HG03565 (cell line): ENCODE data around the gene SELENOV.
"Not testable (repeated sequence)": the region's sequence is repeated elsewhere in the genome, so short reads cannot be mapped to it uniquely, and the experiment has no call there.

ENCODE experiments used
- ATAC-seq: cut with Tn5 transposase; IDR thresholded peaks from one replicate; pipeline ENCODE4 v1.9.1; 2021; ENCODE audit warnings: mild to moderate bottlenecking, moderate library complexity; ENCODE audit not compliant: unreplicated experiment

Gene SELENOV, protein sequence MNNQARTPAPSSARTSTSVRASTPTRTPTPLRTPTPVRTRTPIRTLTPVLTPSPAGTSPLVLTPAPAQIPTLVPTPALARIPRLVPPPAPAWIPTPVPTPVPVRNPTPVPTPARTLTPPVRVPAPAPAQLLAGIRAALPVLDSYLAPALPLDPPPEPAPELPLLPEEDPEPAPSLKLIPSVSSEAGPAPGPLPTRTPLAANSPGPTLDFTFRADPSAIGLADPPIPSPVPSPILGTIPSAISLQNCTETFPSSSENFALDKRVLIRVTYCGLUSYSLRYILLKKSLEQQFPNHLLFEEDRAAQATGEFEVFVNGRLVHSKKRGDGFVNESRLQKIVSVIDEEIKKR

GRCh38 chr19:39514840-39515550 lies at the start of gene SELENOV:
Gene SELENOV, plus strand, starts transcription at chr19:39515139. Its CDS starts 74 bp downstream, at chr19:39515213.
- no peak for ATAC-seq

DNA sequence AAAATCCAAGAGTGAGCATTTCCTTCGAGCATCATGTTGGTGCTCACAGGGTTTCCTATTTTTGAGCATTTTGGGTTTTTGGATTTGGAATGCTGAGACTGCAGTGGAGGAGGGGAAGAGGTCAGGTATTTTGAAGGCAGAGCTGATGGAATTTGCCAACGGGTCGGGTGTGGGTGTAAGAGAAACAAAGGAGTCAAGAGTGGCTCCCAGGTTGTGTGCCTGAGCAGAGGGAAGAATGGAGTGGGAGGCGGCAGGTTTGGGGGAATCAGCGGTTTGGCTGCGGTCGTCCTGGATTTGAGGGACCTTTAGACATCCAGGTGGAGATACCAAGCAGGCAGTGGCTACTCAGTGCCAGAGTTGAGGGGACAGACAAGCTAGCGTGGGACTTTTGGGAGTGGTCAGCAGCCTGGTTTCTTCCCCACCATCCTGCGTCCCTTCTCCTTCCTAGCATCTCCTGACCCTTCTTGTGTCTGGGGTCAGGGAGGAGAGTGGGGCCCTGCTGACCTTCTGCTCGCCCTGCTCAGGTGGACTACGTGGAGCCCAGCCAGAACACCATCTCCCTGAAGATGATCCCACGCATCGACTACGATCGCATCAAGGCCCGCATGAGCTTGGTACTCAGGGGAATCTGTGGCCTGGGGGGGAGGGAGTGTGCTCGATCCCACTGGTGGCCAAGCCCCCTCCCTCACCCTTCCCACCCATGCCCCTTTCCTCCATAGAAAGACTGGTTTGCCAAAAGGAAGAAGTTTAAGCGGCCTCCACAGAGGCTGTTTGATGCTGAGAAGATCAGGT lies 48.8 kb upstream of the SELENOV start:
- no peak for ATAC-seq

GRCh38 chr19:39467941-39468340 lies 47.0 kb upstream of the SELENOV start:
- no peak for ATAC-seq

GRCh38 chr19:39469036-39469435 lies 45.9 kb upstream of the SELENOV start:
- no peak for ATAC-seq

DNA sequence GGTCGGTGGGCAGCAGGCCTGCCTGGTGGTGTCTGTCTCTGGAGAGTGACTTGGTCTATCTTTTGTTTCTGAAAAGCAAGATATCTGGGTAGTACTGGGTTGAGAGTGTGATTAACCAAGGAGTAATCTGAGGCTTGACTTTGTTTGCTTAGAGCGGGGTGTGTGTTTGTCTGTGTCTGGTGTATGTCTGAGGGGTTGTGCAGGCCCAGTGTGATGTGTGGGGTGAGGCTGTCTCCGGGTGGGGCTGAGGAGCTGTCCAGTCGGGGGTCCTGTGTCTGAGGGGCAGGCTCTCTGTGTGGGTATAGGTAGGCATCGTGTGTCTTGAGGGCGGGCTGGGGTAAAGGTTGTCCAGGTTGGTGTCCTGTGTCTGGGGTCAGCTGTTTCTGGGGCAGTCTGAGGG lies 45.4 kb upstream of the SELENOV start:
- ATAC-seq: no peak

DNA sequence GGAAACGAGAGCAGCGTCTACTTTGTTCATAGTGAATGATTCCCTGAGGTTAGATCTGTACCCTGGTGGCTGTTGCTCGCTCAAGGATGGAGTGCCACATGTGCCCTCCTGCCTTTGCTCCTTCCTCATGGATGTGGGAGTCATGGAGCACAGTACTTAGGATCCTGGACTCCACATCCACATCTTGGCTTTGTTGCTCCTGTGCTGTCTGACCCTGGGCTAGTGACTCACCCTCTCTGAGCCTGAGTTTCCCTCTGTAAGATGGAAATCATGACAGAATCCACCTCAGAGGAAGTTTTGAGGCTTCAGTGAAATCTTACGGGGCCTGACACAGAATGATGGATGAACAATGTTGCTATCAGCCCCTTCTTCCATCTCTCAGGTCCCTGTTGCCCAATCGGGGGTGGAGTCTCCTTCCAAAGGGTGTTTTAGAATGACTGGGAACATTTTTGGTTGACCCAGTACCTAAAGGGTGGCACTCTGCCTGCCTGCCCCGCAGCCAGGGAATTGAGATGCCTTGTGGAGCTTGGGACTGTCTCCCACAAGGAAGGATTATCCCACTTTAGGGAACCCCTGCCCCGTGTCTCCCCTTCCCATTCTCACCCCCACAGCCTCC lies 44.1 kb upstream of the SELENOV start:
- no peak for ATAC-seq

DNA sequence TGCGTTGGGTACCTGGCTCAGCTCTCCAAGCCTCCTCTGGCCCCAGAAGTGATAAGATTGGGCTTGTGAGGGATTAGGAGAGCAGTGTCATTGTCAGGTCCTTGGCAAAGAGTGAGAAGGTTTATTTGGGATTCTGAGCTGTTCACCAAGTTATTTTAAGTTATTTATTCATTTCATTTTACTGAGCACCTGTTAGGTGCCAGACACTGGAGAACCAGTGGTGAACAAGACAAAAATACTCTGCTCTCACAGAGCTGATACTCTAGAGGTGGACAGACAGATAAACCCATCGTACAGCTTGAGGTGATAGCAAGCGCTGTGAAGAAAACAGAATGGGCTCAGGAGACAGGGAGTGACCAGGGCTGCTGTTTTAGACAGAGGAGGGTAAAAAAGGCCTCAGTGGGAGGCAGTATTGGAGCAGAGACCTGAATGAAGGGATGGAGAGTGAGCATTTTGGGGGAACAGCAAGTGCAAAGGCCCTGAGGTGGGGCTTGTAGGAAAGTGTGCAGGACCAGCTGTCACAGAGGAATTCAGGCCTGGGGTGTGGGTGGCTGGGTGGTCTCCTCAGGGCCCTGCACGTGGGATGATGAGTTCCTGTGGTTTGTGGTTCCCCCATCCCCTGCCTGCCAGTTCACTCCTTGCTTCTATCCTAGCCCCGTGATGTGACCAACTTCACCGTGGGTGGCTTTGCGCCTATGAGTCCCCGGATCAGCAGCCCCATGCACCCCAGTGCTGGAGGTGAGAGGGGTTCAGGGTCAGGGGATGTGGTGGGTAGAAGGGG lies 43.0 kb upstream of the SELENOV start:
- ATAC-seq: no peak

GRCh38 chr19:39472746-39473442 lies 42.0 kb upstream of the SELENOV start:
- no peak for ATAC-seq

- no peak for ATAC-seq
Measured at GRCh38 chr19:39473443-39473960, 41.4 kb upstream of the SELENOV start.

DNA sequence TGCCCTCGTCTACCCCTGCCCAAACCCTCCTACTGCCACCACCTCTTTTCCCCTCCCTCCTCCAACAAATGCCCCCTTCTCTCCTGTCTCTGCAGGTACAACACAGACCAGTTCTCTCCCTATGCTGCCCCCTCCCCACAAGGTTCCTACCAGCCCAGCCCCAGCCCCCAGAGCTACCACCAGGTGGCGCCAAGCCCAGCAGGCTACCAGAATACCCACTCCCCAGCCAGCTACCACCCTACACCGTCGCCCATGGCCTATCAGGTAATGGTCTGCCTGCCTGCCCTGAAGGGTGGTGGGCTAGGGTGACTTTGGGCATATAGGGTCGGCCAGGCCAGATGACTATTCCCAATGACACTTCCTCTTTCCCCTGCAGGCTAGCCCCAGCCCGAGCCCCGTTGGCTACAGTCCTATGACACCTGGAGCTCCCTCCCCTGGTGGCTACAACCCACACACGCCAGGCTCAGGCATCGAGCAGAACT lies 40.8 kb upstream of the SELENOV start:
- ATAC-seq: no peak

GRCh38 chr19:39475748-39476147 lies 39.2 kb upstream of the SELENOV start:
- ATAC-seq: no peak

DNA sequence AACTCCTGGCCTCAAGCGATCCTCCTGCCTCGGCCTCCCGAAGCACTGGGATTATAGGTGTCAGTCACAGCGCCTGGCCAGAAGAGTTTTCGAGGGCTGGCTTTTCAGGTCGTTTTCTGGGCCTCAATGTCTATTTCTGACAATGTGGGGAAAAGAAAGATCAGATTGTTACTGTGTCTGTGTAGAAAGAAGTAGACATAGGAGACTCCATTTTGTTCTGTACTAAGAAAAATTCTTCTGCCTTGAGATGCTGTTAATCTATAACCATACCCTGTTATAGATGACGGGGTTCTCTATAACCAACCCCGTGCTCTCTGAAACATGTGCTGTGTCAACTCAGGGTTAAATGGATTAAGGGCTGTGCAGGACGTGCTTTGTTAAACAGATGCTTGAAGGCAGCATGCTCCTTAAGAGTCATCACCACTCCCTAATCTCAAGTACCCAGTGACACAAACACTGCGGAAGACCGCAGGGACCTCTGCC lies 35.6 kb upstream of the SELENOV start:
- not testable (repeated sequence) for ATAC-seq

DNA sequence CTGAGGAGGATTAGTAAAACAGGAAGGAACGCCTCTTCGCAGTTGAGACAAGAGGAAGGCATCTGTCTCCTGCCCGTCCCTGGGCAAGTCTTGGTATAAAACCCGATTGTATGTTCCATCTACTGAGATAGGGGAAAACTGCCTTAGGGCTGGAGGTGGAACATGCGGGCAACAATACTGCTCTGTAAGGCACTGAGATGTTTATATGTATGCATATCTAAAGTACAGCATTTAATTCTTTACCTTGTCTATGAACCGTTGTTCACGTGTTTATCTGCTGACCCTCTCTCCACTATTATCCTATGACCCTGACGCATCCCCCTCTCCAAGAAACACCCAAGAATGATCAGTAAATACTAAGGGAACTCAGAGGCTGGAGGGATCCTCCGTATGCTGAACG lies 35.0 kb upstream of the SELENOV start:
- no peak for ATAC-seq

DNA sequence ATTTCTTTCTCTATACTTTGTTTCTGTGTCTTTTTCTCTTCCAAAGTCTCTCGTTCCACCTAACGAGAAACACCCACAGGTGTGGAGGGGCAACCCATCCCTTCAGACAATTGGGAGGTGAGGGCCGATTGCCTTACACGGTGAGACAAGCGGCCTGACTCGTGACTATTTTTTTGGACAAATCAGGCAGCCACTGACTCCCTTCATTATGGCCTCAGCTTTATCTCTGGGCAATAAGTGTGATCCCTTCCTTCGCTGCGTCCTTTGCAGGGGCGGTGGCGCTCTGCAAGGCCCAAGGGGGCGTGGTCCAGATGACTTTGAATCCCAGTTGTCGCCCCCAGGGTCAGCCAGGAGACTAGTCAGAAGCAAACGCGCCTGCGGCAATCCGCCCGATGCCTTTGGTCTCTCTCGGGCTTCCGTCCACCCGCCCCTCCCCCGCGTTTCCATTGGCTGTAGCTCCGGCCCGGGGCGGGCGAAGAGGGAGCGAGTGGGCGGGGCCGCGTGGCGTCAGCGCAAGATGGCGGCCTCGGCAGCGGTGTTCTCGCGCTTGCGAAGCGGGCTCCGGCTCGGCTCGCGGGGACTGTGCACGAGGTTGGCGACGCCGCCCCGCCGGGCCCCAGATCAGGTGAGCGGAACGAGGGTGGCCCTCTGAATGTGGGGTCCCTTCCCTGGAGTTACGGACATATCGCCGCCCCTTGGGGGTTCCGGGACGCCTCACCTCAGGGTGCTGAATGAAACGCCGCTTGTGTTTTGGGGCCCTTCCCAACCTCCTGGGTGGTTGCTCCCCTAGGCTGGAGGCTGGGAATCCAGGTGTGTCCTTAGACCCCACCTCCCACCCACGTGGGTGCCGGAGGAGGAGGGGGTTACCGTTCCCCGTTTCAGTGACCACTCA lies 34.4 kb upstream of the SELENOV start, which contains the start of gene TIMM50:
Gene TIMM50, plus strand, starts transcription at position 502 of the 892 bp plus-strand sequence. Its CDS starts 16 bp downstream, at position 518.
- peak; percentile 80 for ATAC-seq

DNA sequence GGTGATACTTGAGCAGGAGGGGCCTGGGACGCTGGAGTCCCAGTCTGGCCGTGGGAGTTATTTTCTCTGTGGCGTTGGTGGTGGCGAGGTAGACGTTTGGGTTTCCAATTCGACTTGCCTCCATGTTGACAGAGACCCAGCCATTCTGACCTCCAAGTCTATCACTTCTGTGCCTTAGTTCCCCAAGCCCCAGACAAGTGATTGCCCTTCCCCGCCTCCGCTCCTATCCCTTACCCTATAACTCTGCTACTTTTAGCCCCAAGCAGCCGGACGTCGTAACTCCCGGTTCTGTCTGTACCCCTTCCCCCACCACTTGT lies 33.8 kb upstream of the SELENOV start:
- ATAC-seq: no peak

GRCh38 chr19:39481676-39482075 lies 33.3 kb upstream of the SELENOV start:
- no peak for ATAC-seq

DNA sequence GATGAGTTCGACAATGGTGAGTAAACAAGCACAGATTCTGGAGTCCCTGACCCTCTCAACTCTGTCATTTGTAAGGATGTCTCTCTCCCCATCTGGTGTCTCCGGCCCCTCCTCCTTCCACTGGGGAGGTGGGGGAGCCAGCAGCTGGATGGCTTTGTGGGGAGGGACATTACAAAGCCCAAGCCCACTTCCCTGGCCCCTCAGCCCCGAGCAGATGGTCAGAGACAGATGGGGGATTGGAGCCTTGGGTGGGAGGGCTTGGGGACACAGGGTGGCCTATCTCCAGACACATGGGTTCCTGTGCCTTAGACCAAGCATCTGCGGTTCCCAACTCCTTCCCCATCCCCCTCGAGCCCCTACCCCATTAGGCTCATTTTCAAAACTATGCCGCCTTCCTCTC lies 31.8 kb upstream of the SELENOV start:
- ATAC-seq: no peak

DNA sequence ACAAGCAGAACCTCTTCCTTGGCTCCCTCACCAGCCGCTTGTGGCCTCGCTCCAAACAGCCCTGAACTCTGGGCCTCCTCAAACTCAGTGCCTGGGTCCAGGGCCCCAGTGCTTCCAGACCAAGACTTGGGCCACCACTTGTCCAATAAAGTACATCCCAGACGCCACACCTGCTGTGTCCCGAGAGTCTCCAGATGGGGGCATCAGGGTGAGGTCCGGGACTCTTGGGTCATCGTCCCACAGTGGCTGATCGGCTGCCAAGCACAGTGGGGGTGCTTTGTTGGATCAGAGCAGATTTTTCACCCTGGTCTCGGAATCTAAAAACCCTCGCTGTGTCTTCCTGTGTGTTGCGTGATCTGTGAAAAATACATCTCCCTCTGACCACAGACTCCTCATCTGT lies 25.2 kb upstream of the SELENOV start:
- ATAC-seq: no peak
